GM19099 (cell line): Measurements from ENCODE around the gene RBBP5.

Source experiments
- POLR2A ChIP-seq: IDR thresholded peaks from 3 replicates; pipeline ENCODE4 v1.6.1; 2011; ENCODE audit warnings: low read depth; ENCODE audit not compliant: insufficient read length; ENCODE audit errors: extremely low read depth

Gene RBBP5

DNA sequence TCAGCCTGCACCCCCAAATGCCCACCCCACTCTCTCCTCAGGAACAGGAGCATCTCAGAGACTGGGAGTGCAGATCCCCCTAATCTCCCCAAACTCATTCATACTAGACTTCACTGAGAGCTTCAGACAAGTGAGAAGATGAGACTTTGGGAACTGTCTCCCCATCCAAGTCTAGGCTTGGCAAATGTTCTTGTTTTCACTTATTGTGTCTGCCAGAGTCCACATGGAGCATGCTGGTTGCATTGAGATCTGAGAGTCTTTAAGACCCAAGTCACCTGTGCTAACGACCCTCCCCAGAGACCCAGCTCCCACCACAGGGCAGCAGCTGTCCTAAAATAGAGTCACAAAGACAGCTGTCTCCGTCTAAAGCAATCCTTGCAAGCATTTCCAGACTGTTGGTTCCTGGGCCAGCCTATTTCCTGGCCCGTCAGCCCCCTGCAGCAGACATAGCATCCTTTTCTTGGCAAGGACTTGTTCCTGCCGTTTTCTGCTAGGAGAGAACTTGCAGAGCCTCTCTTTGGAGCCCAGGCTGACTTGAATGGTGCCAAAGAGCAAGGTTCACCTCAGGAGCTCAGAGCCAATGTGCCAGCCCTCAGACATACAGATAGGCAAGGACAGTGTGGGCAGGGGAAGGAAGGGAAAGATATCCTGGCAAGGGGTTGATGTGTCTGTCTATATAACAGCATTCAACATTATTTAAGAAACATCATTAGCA, 80.6 kb downstream of the RBBP5 start:
- TF ChIP-seq POLR2A: no peak

- TF ChIP-seq POLR2A: no peak
Measured at GRCh38 chr1:205038132-205038786, 83.5 kb downstream of the RBBP5 start.

GRCh38 chr1:205037539-205037938, 84.2 kb downstream of the RBBP5 start:
- TF ChIP-seq POLR2A: no peak
